Activated gamma-delta T cell treated with Interleukin-2 at 50 U/mL for 16 hours (primary cell): ENCODE results near the gene ADAT3.

ENCODE experiments used
- DNase-seq: peaks from one replicate; pipeline ENCODE4 v3.0.0-alpha.2; 2020

Gene ADAT3

GRCh38 chr19:1917146-1917545 is 11.9 kb downstream of the ADAT3 start:
- no peak for DNase-seq

- DNase-seq: no peak
Observed at GRCh38 chr19:1917926-1918325, 12.7 kb downstream of the ADAT3 start.

GRCh38 chr19:1918975-1919374 is 13.8 kb downstream of the ADAT3 start:
- DNase-seq: no peak

GRCh38 chr19:1920644-1921043 is 15.4 kb downstream of the ADAT3 start:
- DNase-seq: no peak

GRCh38 chr19:1921326-1921725 is 16.1 kb downstream of the ADAT3 start:
- no peak for DNase-seq

- DNase-seq: no peak
Observed at GRCh38 chr19:1921825-1922224, 16.6 kb downstream of the ADAT3 start.

GRCh38 chr19:1922803-1923202 is 17.6 kb downstream of the ADAT3 start:
- no peak for DNase-seq

- no peak for DNase-seq
Observed at GRCh38 chr19:1923319-1923718, 18.1 kb downstream of the ADAT3 start.

GRCh38 chr19:1924320-1924961 is 19.2 kb downstream of the ADAT3 start:
- no peak for DNase-seq

- DNase-seq: no peak
Observed at GRCh38 chr19:1925544-1925943, 20.3 kb downstream of the ADAT3 start.

GRCh38 chr19:1929021-1929742 is 24.0 kb downstream of the ADAT3 start:
- DNase-seq: peak; percentile 87

GRCh38 chr19:1931445-1931844 is 26.2 kb downstream of the ADAT3 start:
- DNase-seq: no peak

GRCh38 chr19:1932395-1932794 is 27.2 kb downstream of the ADAT3 start:
- DNase-seq: no peak

GRCh38 chr19:1933244-1933643 is 28.0 kb downstream of the ADAT3 start:
- no peak for DNase-seq

GRCh38 chr19:1933942-1934341 is 28.7 kb downstream of the ADAT3 start:
- DNase-seq: no peak

- DNase-seq: no peak
Observed at GRCh38 chr19:1935484-1936208, 30.4 kb downstream of the ADAT3 start.

- DNase-seq: no peak
Observed at GRCh38 chr19:1936430-1936829, 31.2 kb downstream of the ADAT3 start.

- no peak for DNase-seq
Observed at GRCh38 chr19:1936916-1937610, 31.9 kb downstream of the ADAT3 start.

GRCh38 chr19:1938071-1938470 is 32.9 kb downstream of the ADAT3 start:
- DNase-seq: no peak

- DNase-seq: peak; percentile 18
Observed at GRCh38 chr19:1941146-1942077, 36.2 kb downstream of the ADAT3 start, which contains the start of gene CSNK1G2. TSS of gene CSNK1G2 (plus strand) at chr19:1941172. CDS start at chr19:1969773, 28,601 bp downstream.

- peak; percentile 77 for DNase-seq
Observed at GRCh38 chr19:1942078-1942933, 37.1 kb downstream of the ADAT3 start.
